Measurements from ENCODE around the gene ENTPD7. TPM values are rescaled to one million over a fixed set of nuclear protein-coding genes. Genes with fewer than 3 reads are reported as not detected.

The ENTPD7 gene
- total and polyA plus RNA-seq, 9 of the 15 experiments (the other 6 are each of a cell fraction or from before 2014, with no cell fraction given), result 1.4 to 13.9 (median 8.5) TPM

GRCh38 chr10:99659868-99660366 is 608 bp downstream of the ENTPD7 start (continued):
- TF ChIP-seq, protein P1, sequence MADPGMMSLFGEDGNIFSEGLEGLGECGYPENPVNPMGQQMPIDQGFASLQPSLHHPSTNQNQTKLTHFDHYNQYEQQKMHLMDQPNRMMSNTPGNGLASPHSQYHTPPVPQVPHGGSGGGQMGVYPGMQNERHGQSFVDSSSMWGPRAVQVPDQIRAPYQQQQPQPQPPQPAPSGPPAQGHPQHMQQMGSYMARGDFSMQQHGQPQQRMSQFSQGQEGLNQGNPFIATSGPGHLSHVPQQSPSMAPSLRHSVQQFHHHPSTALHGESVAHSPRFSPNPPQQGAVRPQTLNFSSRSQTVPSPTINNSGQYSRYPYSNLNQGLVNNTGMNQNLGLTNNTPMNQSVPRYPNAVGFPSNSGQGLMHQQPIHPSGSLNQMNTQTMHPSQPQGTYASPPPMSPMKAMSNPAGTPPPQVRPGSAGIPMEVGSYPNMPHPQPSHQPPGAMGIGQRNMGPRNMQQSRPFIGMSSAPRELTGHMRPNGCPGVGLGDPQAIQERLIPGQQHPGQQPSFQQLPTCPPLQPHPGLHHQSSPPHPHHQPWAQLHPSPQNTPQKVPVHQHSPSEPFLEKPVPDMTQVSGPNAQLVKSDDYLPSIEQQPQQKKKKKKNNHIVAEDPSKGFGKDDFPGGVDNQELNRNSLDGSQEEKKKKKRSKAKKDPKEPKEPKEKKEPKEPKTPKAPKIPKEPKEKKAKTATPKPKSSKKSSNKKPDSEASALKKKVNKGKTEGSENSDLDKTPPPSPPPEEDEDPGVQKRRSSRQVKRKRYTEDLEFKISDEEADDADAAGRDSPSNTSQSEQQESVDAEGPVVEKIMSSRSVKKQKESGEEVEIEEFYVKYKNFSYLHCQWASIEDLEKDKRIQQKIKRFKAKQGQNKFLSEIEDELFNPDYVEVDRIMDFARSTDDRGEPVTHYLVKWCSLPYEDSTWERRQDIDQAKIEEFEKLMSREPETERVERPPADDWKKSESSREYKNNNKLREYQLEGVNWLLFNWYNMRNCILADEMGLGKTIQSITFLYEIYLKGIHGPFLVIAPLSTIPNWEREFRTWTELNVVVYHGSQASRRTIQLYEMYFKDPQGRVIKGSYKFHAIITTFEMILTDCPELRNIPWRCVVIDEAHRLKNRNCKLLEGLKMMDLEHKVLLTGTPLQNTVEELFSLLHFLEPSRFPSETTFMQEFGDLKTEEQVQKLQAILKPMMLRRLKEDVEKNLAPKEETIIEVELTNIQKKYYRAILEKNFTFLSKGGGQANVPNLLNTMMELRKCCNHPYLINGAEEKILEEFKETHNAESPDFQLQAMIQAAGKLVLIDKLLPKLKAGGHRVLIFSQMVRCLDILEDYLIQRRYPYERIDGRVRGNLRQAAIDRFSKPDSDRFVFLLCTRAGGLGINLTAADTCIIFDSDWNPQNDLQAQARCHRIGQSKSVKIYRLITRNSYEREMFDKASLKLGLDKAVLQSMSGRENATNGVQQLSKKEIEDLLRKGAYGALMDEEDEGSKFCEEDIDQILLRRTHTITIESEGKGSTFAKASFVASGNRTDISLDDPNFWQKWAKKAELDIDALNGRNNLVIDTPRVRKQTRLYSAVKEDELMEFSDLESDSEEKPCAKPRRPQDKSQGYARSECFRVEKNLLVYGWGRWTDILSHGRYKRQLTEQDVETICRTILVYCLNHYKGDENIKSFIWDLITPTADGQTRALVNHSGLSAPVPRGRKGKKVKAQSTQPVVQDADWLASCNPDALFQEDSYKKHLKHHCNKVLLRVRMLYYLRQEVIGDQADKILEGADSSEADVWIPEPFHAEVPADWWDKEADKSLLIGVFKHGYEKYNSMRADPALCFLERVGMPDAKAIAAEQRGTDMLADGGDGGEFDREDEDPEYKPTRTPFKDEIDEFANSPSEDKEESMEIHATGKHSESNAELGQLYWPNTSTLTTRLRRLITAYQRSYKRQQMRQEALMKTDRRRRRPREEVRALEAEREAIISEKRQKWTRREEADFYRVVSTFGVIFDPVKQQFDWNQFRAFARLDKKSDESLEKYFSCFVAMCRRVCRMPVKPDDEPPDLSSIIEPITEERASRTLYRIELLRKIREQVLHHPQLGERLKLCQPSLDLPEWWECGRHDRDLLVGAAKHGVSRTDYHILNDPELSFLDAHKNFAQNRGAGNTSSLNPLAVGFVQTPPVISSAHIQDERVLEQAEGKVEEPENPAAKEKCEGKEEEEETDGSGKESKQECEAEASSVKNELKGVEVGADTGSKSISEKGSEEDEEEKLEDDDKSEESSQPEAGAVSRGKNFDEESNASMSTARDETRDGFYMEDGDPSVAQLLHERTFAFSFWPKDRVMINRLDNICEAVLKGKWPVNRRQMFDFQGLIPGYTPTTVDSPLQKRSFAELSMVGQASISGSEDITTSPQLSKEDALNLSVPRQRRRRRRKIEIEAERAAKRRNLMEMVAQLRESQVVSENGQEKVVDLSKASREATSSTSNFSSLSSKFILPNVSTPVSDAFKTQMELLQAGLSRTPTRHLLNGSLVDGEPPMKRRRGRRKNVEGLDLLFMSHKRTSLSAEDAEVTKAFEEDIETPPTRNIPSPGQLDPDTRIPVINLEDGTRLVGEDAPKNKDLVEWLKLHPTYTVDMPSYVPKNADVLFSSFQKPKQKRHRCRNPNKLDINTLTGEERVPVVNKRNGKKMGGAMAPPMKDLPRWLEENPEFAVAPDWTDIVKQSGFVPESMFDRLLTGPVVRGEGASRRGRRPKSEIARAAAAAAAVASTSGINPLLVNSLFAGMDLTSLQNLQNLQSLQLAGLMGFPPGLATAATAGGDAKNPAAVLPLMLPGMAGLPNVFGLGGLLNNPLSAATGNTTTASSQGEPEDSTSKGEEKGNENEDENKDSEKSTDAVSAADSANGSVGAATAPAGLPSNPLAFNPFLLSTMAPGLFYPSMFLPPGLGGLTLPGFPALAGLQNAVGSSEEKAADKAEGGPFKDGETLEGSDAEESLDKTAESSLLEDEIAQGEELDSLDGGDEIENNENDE (IDR thresholded peaks at IDR 0.05; ENCODE audit: low read depth, low read length), result no peak
- TF ChIP-seq ZBTB49 (CRISPR knock-in tag; IDR thresholded peaks at IDR 0.05; ENCODE audit: borderline replicate concordance), result no peak
- no peak for TF ChIP-seq SNRNP70 (optimal IDR thresholded peaks at IDR 0.05; ENCODE audit: low read depth, low read length)
- TF ChIP-seq NEUROD1 (IDR thresholded peaks at IDR 0.05; ENCODE audit: borderline replicate concordance, low read depth, low read length, partially characterized antibody), result no peak
- no peak for TF ChIP-seq PHB2 (IDR thresholded peaks at IDR 0.05; ENCODE audit: low read depth)
- TF ChIP-seq, protein P2, sequence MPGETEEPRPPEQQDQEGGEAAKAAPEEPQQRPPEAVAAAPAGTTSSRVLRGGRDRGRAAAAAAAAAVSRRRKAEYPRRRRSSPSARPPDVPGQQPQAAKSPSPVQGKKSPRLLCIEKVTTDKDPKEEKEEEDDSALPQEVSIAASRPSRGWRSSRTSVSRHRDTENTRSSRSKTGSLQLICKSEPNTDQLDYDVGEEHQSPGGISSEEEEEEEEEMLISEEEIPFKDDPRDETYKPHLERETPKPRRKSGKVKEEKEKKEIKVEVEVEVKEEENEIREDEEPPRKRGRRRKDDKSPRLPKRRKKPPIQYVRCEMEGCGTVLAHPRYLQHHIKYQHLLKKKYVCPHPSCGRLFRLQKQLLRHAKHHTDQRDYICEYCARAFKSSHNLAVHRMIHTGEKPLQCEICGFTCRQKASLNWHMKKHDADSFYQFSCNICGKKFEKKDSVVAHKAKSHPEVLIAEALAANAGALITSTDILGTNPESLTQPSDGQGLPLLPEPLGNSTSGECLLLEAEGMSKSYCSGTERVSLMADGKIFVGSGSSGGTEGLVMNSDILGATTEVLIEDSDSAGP (CRISPR knock-in tag; IDR thresholded peaks at IDR 0.05), result no peak
- TF ChIP-seq, protein P3, sequence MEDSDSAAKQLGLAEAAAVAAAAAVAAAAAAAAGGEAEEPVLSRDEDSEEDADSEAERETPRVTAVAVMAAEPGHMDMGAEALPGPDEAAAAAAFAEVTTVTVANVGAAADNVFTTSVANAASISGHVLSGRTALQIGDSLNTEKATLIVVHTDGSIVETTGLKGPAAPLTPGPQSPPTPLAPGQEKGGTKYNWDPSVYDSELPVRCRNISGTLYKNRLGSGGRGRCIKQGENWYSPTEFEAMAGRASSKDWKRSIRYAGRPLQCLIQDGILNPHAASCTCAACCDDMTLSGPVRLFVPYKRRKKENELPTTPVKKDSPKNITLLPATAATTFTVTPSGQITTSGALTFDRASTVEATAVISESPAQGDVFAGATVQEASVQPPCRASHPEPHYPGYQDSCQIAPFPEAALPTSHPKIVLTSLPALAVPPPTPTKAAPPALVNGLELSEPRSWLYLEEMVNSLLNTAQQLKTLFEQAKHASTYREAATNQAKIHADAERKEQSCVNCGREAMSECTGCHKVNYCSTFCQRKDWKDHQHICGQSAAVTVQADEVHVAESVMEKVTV (CRISPR knock-in tag; IDR thresholded peaks at IDR 0.05), result no peak
- no peak for TF ChIP-seq SAFB2 (IDR thresholded peaks at IDR 0.05; ENCODE audit: borderline replicate concordance, low read depth, low read length, severe bottlenecking)
- no peak for TF ChIP-seq TEAD2 (tag; IDR thresholded peaks at IDR 0.05)
